Measurements from ENCODE around the gene KRTAP10-4.

Gene KRTAP10-4

GRCh38 chr21:44564886-44565598 lies 8.5 kb upstream of the KRTAP10-4 start:
- Histone ChIP-seq H3K9me3 (ENCODE audit: control insufficient read depth, insufficient read depth, low read length) (no peaks in the 10 kb centered on the region), H3K27ac (ENCODE audit: low read depth, low read length) (no peak overlapping the region), H3K4me3 (ENCODE audit: low read length) (no peak overlapping the region), H3K36me3 (ENCODE audit: control insufficient read depth, low read length) (no peaks in the 10 kb centered on the region), H4K20me1 (ENCODE audit: control insufficient read depth, insufficient read depth, low read depth, low read length) (no peaks in the 10 kb centered on the region), H3K79me2 (ENCODE audit: control insufficient read depth, low read length) (no peaks in the 10 kb centered on the region), H3K4me1 (ENCODE audit: control insufficient read depth, low read length) (no peaks in the 10 kb centered on the region), H3F3A (ENCODE audit: control insufficient read depth, insufficient read depth) (no peaks in the 10 kb centered on the region), H3K27me3 (ENCODE audit: control insufficient read depth, low read length) (no peaks in the 10 kb centered on the region), H3K9me2 (replicated peaks; ENCODE audit: control insufficient read depth, low read length) (no peaks in the 10 kb centered on the region), H3K4me2 (ENCODE audit: low read length) (no peak overlapping the region)
- TF ChIP-seq EZH2phosphoT487 (IDR thresholded peaks at IDR 0.05; ENCODE audit: borderline replicate concordance, low read length) (no peak), CTCF (IDR thresholded peaks at IDR 0.05; ENCODE audit: low read depth, low read length, poor library complexity, severe bottlenecking) (no peak)

- Histone ChIP-seq H4K20me1 (ENCODE audit: control insufficient read depth, insufficient read depth, low read depth, low read length) (no peaks in the 10 kb centered on the region), H3K27ac (ENCODE audit: low read depth, low read length) (no peak overlapping the region), H3K36me3 (ENCODE audit: control insufficient read depth, low read length) (no peaks in the 10 kb centered on the region), H3K4me2 (ENCODE audit: low read length) (no peak overlapping the region), H3F3A (ENCODE audit: control insufficient read depth, insufficient read depth) (no peaks in the 10 kb centered on the region), H3K4me1 (ENCODE audit: control insufficient read depth, low read length) (no peaks in the 10 kb centered on the region), H3K9me3 (ENCODE audit: control insufficient read depth, insufficient read depth, low read length) (no peaks in the 10 kb centered on the region), H3K27me3 (ENCODE audit: control insufficient read depth, low read length) (no peaks in the 10 kb centered on the region), H3K4me3 (ENCODE audit: low read length) (no peak overlapping the region), H3K9me2 (replicated peaks; ENCODE audit: control insufficient read depth, low read length) (no peaks in the 10 kb centered on the region), H3K79me2 (ENCODE audit: control insufficient read depth, low read length) (no peaks in the 10 kb centered on the region)
- no peak for TF ChIP-seq EZH2phosphoT487 (IDR thresholded peaks at IDR 0.05; ENCODE audit: borderline replicate concordance, low read length)
Measured at GRCh38 chr21:44566403-44566802, 7.1 kb upstream of the KRTAP10-4 start.

- no peaks in the 10 kb centered on the region for H4K20me1 ChIP-seq (ENCODE audit: control insufficient read depth, insufficient read depth, low read depth, low read length)
- no peaks in the 10 kb centered on the region for H3K4me1 ChIP-seq (ENCODE audit: control insufficient read depth, low read length)
- H3F3A ChIP-seq (ENCODE audit: control insufficient read depth, insufficient read depth): no peaks in the 10 kb centered on the region
- no peaks in the 10 kb centered on the region for H3K36me3 ChIP-seq (ENCODE audit: control insufficient read depth, low read length)
- H3K4me3 ChIP-seq (ENCODE audit: low read length): no peak overlapping the region
- H3K4me2 ChIP-seq (ENCODE audit: low read length): no peak overlapping the region
- TF ChIP-seq CTCF (IDR thresholded peaks at IDR 0.05; ENCODE audit: low read depth, low read length, poor library complexity, severe bottlenecking): no peak
- H3K79me2 ChIP-seq (ENCODE audit: control insufficient read depth, low read length): no peaks in the 10 kb centered on the region
- no peaks in the 10 kb centered on the region for H3K9me2 ChIP-seq (replicated peaks; ENCODE audit: control insufficient read depth, low read length)
- no peaks in the 10 kb centered on the region for H3K9me3 ChIP-seq (ENCODE audit: control insufficient read depth, insufficient read depth, low read length)
- no peak overlapping the region for H3K27ac ChIP-seq (ENCODE audit: low read depth, low read length)
- no peaks in the 10 kb centered on the region for H3K27me3 ChIP-seq (ENCODE audit: control insufficient read depth, low read length)
Measured at GRCh38 chr21:44567481-44568171, 5.9 kb upstream of the KRTAP10-4 start.

- Histone ChIP-seq H3K27me3 (ENCODE audit: control insufficient read depth, low read length) (no peaks in the 10 kb centered on the region), H4K20me1 (ENCODE audit: control insufficient read depth, insufficient read depth, low read depth, low read length) (no peaks in the 10 kb centered on the region), H3K27ac (ENCODE audit: low read depth, low read length) (no peak overlapping the region), H3F3A (ENCODE audit: control insufficient read depth, insufficient read depth) (no peaks in the 10 kb centered on the region), H3K4me3 (ENCODE audit: low read length) (no peak overlapping the region), H3K4me2 (ENCODE audit: low read length) (no peak overlapping the region), H3K9me3 (ENCODE audit: control insufficient read depth, insufficient read depth, low read length) (no peaks in the 10 kb centered on the region), H3K4me1 (ENCODE audit: control insufficient read depth, low read length) (no peaks in the 10 kb centered on the region), H3K79me2 (ENCODE audit: control insufficient read depth, low read length) (no peaks in the 10 kb centered on the region), H3K9me2 (replicated peaks; ENCODE audit: control insufficient read depth, low read length) (no peaks in the 10 kb centered on the region), H3K36me3 (ENCODE audit: control insufficient read depth, low read length) (no peaks in the 10 kb centered on the region)
- no peak for TF ChIP-seq EZH2phosphoT487 (IDR thresholded peaks at IDR 0.05; ENCODE audit: borderline replicate concordance, low read length)
- TF ChIP-seq CTCF (IDR thresholded peaks at IDR 0.05; ENCODE audit: low read depth, low read length, poor library complexity, severe bottlenecking): no peak
Measured at GRCh38 chr21:44568261-44568660, 5.3 kb upstream of the KRTAP10-4 start.
